Measurements from ENCODE around the gene GDPD2. TPM values are rescaled to one million over a fixed set of nuclear protein-coding genes. Genes with fewer than 3 reads are reported as not detected.

GDPD2 gene
- total and polyA plus RNA-seq, 2 of the 13 experiments (the other 11 are each of a cell fraction or from before 2014, with no cell fraction given), result 0.04 to 0.08 TPM

- TF ChIP-seq, protein P1, sequence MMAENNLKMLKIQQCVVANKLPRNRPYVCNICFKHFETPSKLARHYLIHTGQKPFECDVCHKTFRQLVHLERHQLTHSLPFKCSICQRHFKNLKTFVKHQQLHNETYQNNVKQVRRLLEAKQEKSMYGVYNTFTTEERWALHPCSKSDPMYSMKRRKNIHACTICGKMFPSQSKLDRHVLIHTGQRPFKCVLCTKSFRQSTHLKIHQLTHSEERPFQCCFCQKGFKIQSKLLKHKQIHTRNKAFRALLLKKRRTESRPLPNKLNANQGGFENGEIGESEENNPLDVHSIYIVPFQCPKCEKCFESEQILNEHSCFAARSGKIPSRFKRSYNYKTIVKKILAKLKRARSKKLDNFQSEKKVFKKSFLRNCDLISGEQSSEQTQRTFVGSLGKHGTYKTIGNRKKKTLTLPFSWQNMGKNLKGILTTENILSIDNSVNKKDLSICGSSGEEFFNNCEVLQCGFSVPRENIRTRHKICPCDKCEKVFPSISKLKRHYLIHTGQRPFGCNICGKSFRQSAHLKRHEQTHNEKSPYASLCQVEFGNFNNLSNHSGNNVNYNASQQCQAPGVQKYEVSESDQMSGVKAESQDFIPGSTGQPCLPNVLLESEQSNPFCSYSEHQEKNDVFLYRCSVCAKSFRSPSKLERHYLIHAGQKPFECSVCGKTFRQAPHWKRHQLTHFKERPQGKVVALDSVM (CRISPR knock-in tag; IDR thresholded peaks at IDR 0.05), result no peak
- no peak for TF ChIP-seq REPIN1 (CRISPR knock-in tag; IDR thresholded peaks at IDR 0.05; ENCODE audit: borderline replicate concordance, low read depth)
- no peak for TF ChIP-seq ETV6 (CRISPR knock-in tag; conservative IDR thresholded peaks at IDR 0.05)
- peak; percentile 93; the same call in 1 of the 2 replicates for TF ChIP-seq THAP11 (CRISPR knock-in tag; IDR thresholded peaks at IDR 0.05)
- no peak for TF ChIP-seq ARNT (IDR thresholded peaks at IDR 0.05)
- TF ChIP-seq MLX (CRISPR knock-in tag; IDR thresholded peaks at IDR 0.05), result no peak
- no peak for TF ChIP-seq SRSF1 (optimal IDR thresholded peaks at IDR 0.05; ENCODE audit: low read depth, low read length)
- no peak for TF ChIP-seq FOXA1 (IDR thresholded peaks at IDR 0.05)
- no peak for TF ChIP-seq FOXA1 (CRISPR knock-in tag; IDR thresholded peaks at IDR 0.05)
- no peak for TF ChIP-seq ZNF878 (CRISPR knock-in tag; IDR thresholded peaks at IDR 0.05)
- TF ChIP-seq SOX6 (IDR thresholded peaks at IDR 0.05), result no peak
- TF ChIP-seq SOX6 (CRISPR knock-in tag; IDR thresholded peaks at IDR 0.05), result no peak
- TF ChIP-seq ZNF879 (CRISPR knock-in tag; IDR thresholded peaks at IDR 0.05), result no peak
- TF ChIP-seq, protein P2, sequence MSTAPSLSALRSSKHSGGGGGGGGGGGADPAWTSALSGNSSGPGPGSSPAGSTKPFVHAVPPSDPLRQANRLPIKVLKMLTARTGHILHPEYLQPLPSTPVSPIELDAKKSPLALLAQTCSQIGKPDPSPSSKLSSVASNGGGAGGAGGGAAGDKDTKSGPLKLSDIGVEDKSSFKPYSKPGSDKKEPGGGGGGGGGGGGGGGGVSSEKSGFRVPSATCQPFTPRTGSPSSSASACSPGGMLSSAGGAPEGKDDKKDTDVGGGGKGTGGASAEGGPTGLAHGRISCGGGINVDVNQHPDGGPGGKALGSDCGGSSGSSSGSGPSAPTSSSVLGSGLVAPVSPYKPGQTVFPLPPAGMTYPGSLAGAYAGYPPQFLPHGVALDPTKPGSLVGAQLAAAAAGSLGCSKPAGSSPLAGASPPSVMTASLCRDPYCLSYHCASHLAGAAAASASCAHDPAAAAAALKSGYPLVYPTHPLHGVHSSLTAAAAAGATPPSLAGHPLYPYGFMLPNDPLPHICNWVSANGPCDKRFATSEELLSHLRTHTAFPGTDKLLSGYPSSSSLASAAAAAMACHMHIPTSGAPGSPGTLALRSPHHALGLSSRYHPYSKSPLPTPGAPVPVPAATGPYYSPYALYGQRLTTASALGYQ (CRISPR knock-in tag; IDR thresholded peaks at IDR 0.05), result no peak
- 0 out of 2 replicates have a peak, but pooled peaks have one; percentile 49 for TF ChIP-seq TFDP2 (CRISPR knock-in tag; IDR thresholded peaks at IDR 0.05)
- no peak for TF ChIP-seq CBX1 (IDR thresholded peaks at IDR 0.05; ENCODE audit: low read depth)
- TF ChIP-seq, protein P3, sequence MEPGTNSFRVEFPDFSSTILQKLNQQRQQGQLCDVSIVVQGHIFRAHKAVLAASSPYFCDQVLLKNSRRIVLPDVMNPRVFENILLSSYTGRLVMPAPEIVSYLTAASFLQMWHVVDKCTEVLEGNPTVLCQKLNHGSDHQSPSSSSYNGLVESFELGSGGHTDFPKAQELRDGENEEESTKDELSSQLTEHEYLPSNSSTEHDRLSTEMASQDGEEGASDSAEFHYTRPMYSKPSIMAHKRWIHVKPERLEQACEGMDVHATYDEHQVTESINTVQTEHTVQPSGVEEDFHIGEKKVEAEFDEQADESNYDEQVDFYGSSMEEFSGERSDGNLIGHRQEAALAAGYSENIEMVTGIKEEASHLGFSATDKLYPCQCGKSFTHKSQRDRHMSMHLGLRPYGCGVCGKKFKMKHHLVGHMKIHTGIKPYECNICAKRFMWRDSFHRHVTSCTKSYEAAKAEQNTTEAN (CRISPR knock-in tag; conservative IDR thresholded peaks at IDR 0.05), result no peak
- no peak; the same call in 1 of the 2 replicates for TF ChIP-seq TFDP1 (CRISPR knock-in tag; IDR thresholded peaks at IDR 0.05; ENCODE audit: borderline replicate concordance)
- TF ChIP-seq ZNF230 (CRISPR knock-in tag; IDR thresholded peaks at IDR 0.05), result no peak
- no peak for TF ChIP-seq ZC3H13 (CRISPR knock-in tag; IDR thresholded peaks at IDR 0.05)
- no peak for TF ChIP-seq TRIM24 (CRISPR knock-in tag; IDR thresholded peaks at IDR 0.05)
- no peak for TF ChIP-seq ZZZ3 (CRISPR knock-in tag; IDR thresholded peaks at IDR 0.05; ENCODE audit: borderline replicate concordance)
- no peak for TF ChIP-seq ZNF552 (CRISPR knock-in tag; IDR thresholded peaks at IDR 0.05; ENCODE audit: borderline replicate concordance)
Measured at GRCh38 chrX:70434352-70434866, 11.3 kb downstream of the GDPD2 start (continued).

Measured in HepG2 (cell line).